PC-3 (cell line): Measurements from ENCODE around the gene GIPC1. TPM values are rescaled to one million over a fixed set of nuclear protein-coding genes. Genes with fewer than 3 reads are reported as not detected.

Experiments
- ATAC-seq: fragments of 200-7000 bp; cut with Tn5 transposase; 2 replicates; pipeline ENCODE4 v1.9.1; 2020; ENCODE audit warnings: mild to moderate bottlenecking, moderate library complexity
- BruUV-seq: library from RNA; stranded (reverse); fragments of 400-500 nt; replicated peaks from 2 replicates; lab custom pipeline; 2021; lab: Mats Ljungman, UMichigan
- CTCF ChIA-PET: fragments of 300-600 bp; sonication (Branson Sonifier 250); formaldehyde crosslinking; loops from one replicate; lab custom pipeline; 2022; ENCODE audit warnings: antibody characterized with exemption; lab: Charles Lee
- POLR2A ChIA-PET: fragments of 300-600 bp; sonication (Branson Sonifier 250); formaldehyde crosslinking; loops from one replicate; lab custom pipeline; 2022; ENCODE audit warnings: antibody characterized with exemption; ENCODE audit not compliant: unreplicated experiment; lab: Charles Lee
- DNase-seq: peaks from one replicate; pipeline ENCODE4 v3.0.0-alpha.2; 2015
- H2AFZ ChIP-seq: fragments of 300-600 bp; sonication (generic); 2 replicates; pipeline ENCODE4 v1.6.0; 2016; ENCODE audit warnings: antibody characterized with exemption, low read length
- H3F3A ChIP-seq: fragments of 300-600 bp; sonication (generic); one replicate; pipeline ENCODE4 v1.6.0; 2017; ENCODE audit warnings: antibody characterized with exemption, low read length, control low read depth, mild to moderate bottlenecking; ENCODE audit not compliant: unreplicated experiment
- H3K27ac ChIP-seq: fragments of 300-600 bp; sonication (generic); 2 replicates; pipeline ENCODE4 v1.5.1; 2016; ENCODE audit warnings: mild to moderate bottlenecking, low read length
- H3K27me3 ChIP-seq: fragments of 300-600 bp; sonication (generic); 2 replicates; pipeline ENCODE4 v1.6.1; 2016; ENCODE audit warnings: low read length, mixed read lengths
- H3K36me3 ChIP-seq: fragments of 300-600 bp; sonication (generic); 2 replicates; pipeline ENCODE4 v1.6.1; 2016; ENCODE audit warnings: low read depth, mixed run types, low read length, mixed read lengths
- H3K4me1 ChIP-seq: fragments of 300-600 bp; sonication (generic); 2 replicates; pipeline ENCODE4 v1.5.1; 2016; ENCODE audit warnings: low read length; ENCODE audit not compliant: insufficient read depth
- H3K4me2 ChIP-seq: fragments of 300-600 bp; sonication (generic); 2 replicates; pipeline ENCODE4 v1.6.0; 2016; ENCODE audit warnings: low read length
- H3K4me3 ChIP-seq: fragments of 300-600 bp; sonication (generic); 2 replicates; pipeline ENCODE4 v1.5.1; 2016; ENCODE audit warnings: mild to moderate bottlenecking, low read length, mixed read lengths
- H3K79me2 ChIP-seq: fragments of 300-600 bp; sonication (generic); 2 replicates; pipeline ENCODE4 v1.6.1; 2017; ENCODE audit warnings: low read length, mixed read lengths
- H3K9ac ChIP-seq: fragments of 300-600 bp; sonication (generic); 2 replicates; pipeline ENCODE4 v1.6.0; 2016; ENCODE audit warnings: mild to moderate bottlenecking, low read length
- H3K9me2 ChIP-seq: fragments of 300-600 bp; sonication (generic); replicated peaks from 2 replicates; pipeline ENCODE4 v1.6.1; 2016; ENCODE audit warnings: mixed run types, low read length, mixed read lengths
- H3K9me3 ChIP-seq: fragments of 300-600 bp; sonication (generic); 2 replicates; pipeline ENCODE4 v1.6.1; 2016; ENCODE audit warnings: low read length, mixed read lengths
- H4K20me1 ChIP-seq: fragments of 300-600 bp; sonication (generic); 2 replicates; pipeline ENCODE4 v1.6.1; 2016; ENCODE audit warnings: low read length, mixed read lengths
- CTCF ChIP-seq: fragments of 300-600 bp; sonication (generic); conservative IDR thresholded peaks from 2 replicates; pipeline ENCODE4 v1.5.1; 2017; ENCODE audit warnings: antibody characterized with exemption, low read depth, mild to moderate bottlenecking, low read length
- EZH2 ChIP-seq: fragments of 300-600 bp; sonication (generic); IDR thresholded peaks from one replicate; pipeline ENCODE4 v1.6.1; 2017; ENCODE audit warnings: antibody characterized with exemption, mild to moderate bottlenecking, low read length; ENCODE audit not compliant: unreplicated experiment
- EZH2phosphoT487 ChIP-seq: fragments of 300-600 bp; sonication (generic); IDR thresholded peaks from 2 replicates; pipeline ENCODE4 v1.6.1; 2018; ENCODE audit warnings: mild to moderate bottlenecking, antibody characterized with exemption, low read length, borderline replicate concordance
- intact Hi-C: fragments of 100-400 bp; cut with micrococcal nuclease; formaldehyde crosslinking; loops from 2 replicates; pipeline ENCODE4 v1.9.0; 2023
- total RNA-seq: library from RNA; depleted of rRNA; stranded (reverse); fragments of >200 nt; gene quantifications from 2 replicates; pipeline ENCODE4 v1.2.3, GENCODE V29; 2014

Gene GIPC1
- total RNA-seq, 1 experiment from 2014 or later = 538 TPM

- H4K20me1 ChIP-seq = no peaks in the 10 kb centered on the region
- no peaks in the 10 kb centered on the region for H3K9me3 ChIP-seq
- H3K4me3 ChIP-seq = no peak overlapping the region
- H3K9me2 ChIP-seq = no peaks in the 10 kb centered on the region
- intact Hi-C loops = no loop called here
- H3K9ac ChIP-seq = no peak overlapping the region
- no peak for TF ChIP-seq CTCF
- no peak for TF ChIP-seq EZH2
- TF ChIP-seq EZH2phosphoT487 = no peak
- no peaks in the 10 kb centered on the region for H3F3A ChIP-seq
- ChIA-PET POLR2A (no interaction called here), CTCF (no interaction called here)
- no peak for ATAC-seq
- peaks cover 9% of the 10 kb centered on the region; the same call in 1 of the 2 replicates for H3K36me3 ChIP-seq
- H2AFZ ChIP-seq = no peak overlapping the region
- H3K27ac ChIP-seq = no peak overlapping the region
- no TSS peak for BruUV-seq
- H3K4me2 ChIP-seq = no peak overlapping the region
- H3K4me1 ChIP-seq = peaks cover 23% of the 10 kb centered on the region
- no peak for DNase-seq
- peaks cover 68% of the 10 kb centered on the region for H3K79me2 ChIP-seq
- H3K27me3 ChIP-seq = no peaks in the 10 kb centered on the region
These were observed 58.3 kb downstream of the GIPC1 start for GRCh38 chr19:14437578-14438140.

- Histone ChIP-seq H3K9ac (no peak overlapping the region), H2AFZ (peak overlapping the region; percentile 90), H3K9me3 (no peaks in the 10 kb centered on the region), H3K27ac (no peak overlapping the region; the same call in 1 of the 2 replicates), H3K27me3 (no peaks in the 10 kb centered on the region), H3K36me3 (peaks cover 3% of the 10 kb centered on the region; the same call in 1 of the 2 replicates), H3F3A (no peaks in the 10 kb centered on the region), H3K4me3 (no peak overlapping the region; the same call in 1 of the 2 replicates), H3K9me2 (no peaks in the 10 kb centered on the region), H3K4me1 (peaks cover 24% of the 10 kb centered on the region), H4K20me1 (no peaks in the 10 kb centered on the region), H3K79me2 (peaks cover 67% of the 10 kb centered on the region), H3K4me2 (peak overlapping the region; percentile 92)
- DNase-seq = no peak
- POLR2A ChIA-PET = interaction anchor here (0.6 kb wide), 1 partner anchor 10 kb away, joined by 33 read pairs; no protein-coding TSS in a partner anchor
- intact Hi-C loops = loop anchor here (2.0 kb wide), 1 partner anchor 17 kb away; the partner anchor contains the start of gene DDX39A
- CTCF ChIA-PET = no interaction called here
- TF ChIP-seq EZH2phosphoT487 = no peak
- no peak for TF ChIP-seq EZH2
- TF ChIP-seq CTCF = no peak
- ATAC-seq = no peak
- BruUV-seq = no TSS peak
These were observed 60.4 kb downstream of the GIPC1 start for GRCh38 chr19:14435320-14436050.
